Liver (tissue), 9 donors: ENCODE measurements around the gene EMID1. TPM values are rescaled to one million over a fixed set of nuclear protein-coding genes. Genes with fewer than 3 reads are reported as not detected.

Experiments
- DNase-seq: peaks from one replicate; pipeline ENCODE4 v3.0.0-alpha.2; 2017; ENCODE audit warnings: low spot score
- H3K27ac ChIP-seq, 2 donors: one replicate each; pipeline ENCODE4 v1.7.0; 2013; ENCODE audit warnings: inconsistent platforms in 2 of 2, low read length in 2 of 2, control low read depth in 1 of 2, low read depth in 1 of 2, mild to moderate bottlenecking in 1 of 2
- H3K27me3 ChIP-seq, 4 donors: one replicate each; pipeline versions ENCODE4 v1.6.1 to v1.7.0; 2013; ENCODE audit warnings: low read length in 3 of 4, inconsistent platforms in 1 of 4, mild to moderate bottlenecking in 1 of 4, moderate library complexity in 1 of 4; ENCODE audit not compliant: control insufficient read depth in 4 of 4, insufficient read depth in 4 of 4
- H3K36me3 ChIP-seq, 4 donors: one replicate each; pipeline versions ENCODE4 v1.6.1 to v1.7.0; 2013; ENCODE audit warnings: low read length in 3 of 4, mild to moderate bottlenecking in 3 of 4, low read depth in 1 of 4, moderate library complexity in 1 of 4; ENCODE audit not compliant: control insufficient read depth in 4 of 4, insufficient read depth in 3 of 4
- H3K4me1 ChIP-seq, 4 donors: one replicate each; pipeline versions ENCODE4 v1.6.1 to v1.7.0; 2013; ENCODE audit warnings: low read length in 3 of 4, mild to moderate bottlenecking in 3 of 4, moderate library complexity in 1 of 4; ENCODE audit not compliant: control insufficient read depth in 4 of 4, insufficient read depth in 4 of 4
- H3K4me3 ChIP-seq, 3 donors: one replicate each; pipeline versions ENCODE4 v1.6.1 to v1.7.0; 2013; ENCODE audit warnings: low read length in 3 of 3, control low read depth in 1 of 3, low read depth in 1 of 3, mild to moderate bottlenecking in 1 of 3
- H3K9ac ChIP-seq, 2 donors: one replicate each; pipeline ENCODE4 v1.7.0; 2013; ENCODE audit warnings: low read length in 2 of 2, mild to moderate bottlenecking in 2 of 2, moderate library complexity in 2 of 2, control low read depth in 1 of 2, low read depth in 1 of 2
- H3K9me3 ChIP-seq, 4 donors: one replicate each; pipeline versions ENCODE4 v1.6.1 to v1.7.0; 2013; ENCODE audit warnings: low read length in 3 of 4; ENCODE audit not compliant: control insufficient read depth in 4 of 4
- EGR1 ChIP-seq, 2 donors: IDR thresholded peaks; 2 replicates each; pipeline ENCODE4 v1.6.1; 2016 to 2018; ENCODE audit warnings: antibody characterized with exemption in 2 of 2, low read depth in 2 of 2
- GABPA ChIP-seq, 2 donors: IDR thresholded peaks in 1 of 2; conservative IDR thresholded peaks in 1 of 2; 2 replicates each; pipeline ENCODE4 v1.6.1; 2016; ENCODE audit warnings: antibody characterized with exemption in 2 of 2, mild to moderate bottlenecking in 1 of 2, moderate library complexity in 1 of 2
- HNF4A ChIP-seq, 2 donors: conservative IDR thresholded peaks; 2 replicates each; pipeline ENCODE4 v1.6.1; 2016; ENCODE audit warnings: antibody characterized with exemption in 2 of 2, mild to moderate bottlenecking in 2 of 2
- JUND ChIP-seq, 2 donors: IDR thresholded peaks; 2 replicates each; pipeline ENCODE4 v1.6.1; 2016; ENCODE audit warnings: antibody characterized with exemption in 2 of 2
- MAX ChIP-seq: IDR thresholded peaks from 2 replicates; pipeline ENCODE4 v1.6.1; 2016; ENCODE audit warnings: antibody characterized with exemption
- NR2F2 ChIP-seq: IDR thresholded peaks from 2 replicates; pipeline ENCODE4 v1.6.1; 2016; ENCODE audit warnings: antibody characterized with exemption
- RAD21 ChIP-seq, 2 donors: IDR thresholded peaks; 2 replicates each; pipeline ENCODE4 v1.6.1; 2016; ENCODE audit warnings: antibody characterized with exemption in 2 of 2, mild to moderate bottlenecking in 2 of 2
- REST ChIP-seq: IDR thresholded peaks from 2 replicates; pipeline ENCODE4 v1.6.1; 2016; ENCODE audit warnings: antibody characterized with exemption, mild to moderate bottlenecking
- RXRA ChIP-seq, 2 donors: IDR thresholded peaks; 2 replicates each; pipeline ENCODE4 v1.6.1; 2017 to 2018; ENCODE audit warnings: antibody characterized with exemption in 2 of 2, mild to moderate bottlenecking in 1 of 2
- SP1 ChIP-seq: IDR thresholded peaks from 2 replicates; pipeline ENCODE4 v1.6.1; 2018; ENCODE audit warnings: antibody characterized with exemption, mild to moderate bottlenecking
- YY1 ChIP-seq: IDR thresholded peaks from 2 replicates; pipeline ENCODE4 v1.6.1; 2016; ENCODE audit warnings: antibody characterized with exemption, mild to moderate bottlenecking
- WGBS: extraction: QIAGEN DNeasy Blood & Tissue Kit; methylation state at CpG from one replicate; pipeline ENCODE4 v1.1.7; 2013; 5-methylcytosine and 5-hydroxymethylcytosine counted together
- polyA plus RNA-seq, 2 donors: library from polyadenylated mRNA; stranded (reverse) in 1 of 2; unstranded in 1 of 2; fragments of 200-250 nt in 1 of 2; fragments of >200 nt in 1 of 2; fragmentation: Nextera tagmentation in 1 of 2; extraction: Ambion mirVana in 1 of 2; gene quantifications; one replicate each; pipeline versions ENCODE4 v1.2.1 to v1.2.3, GENCODE V29; 2013 to 2015
- total RNA-seq, 2 donors: library from RNA; depleted of rRNA; stranded (reverse); fragments of >200 nt; gene quantifications; one replicate each; pipeline ENCODE4 v1.2.3, GENCODE V29; 2014
- TF ChIP-seq, protein P1 (sequence below): fragments of 150-350 bp; IDR thresholded peaks from 2 replicates; pipeline ENCODE4 v1.5.1; 2017; ENCODE audit warnings: improper control_type of control experiment, low read depth, low read length; ENCODE audit not compliant: missing input control
- TF ChIP-seq, protein P2 (sequence below): IDR thresholded peaks from 2 replicates; pipeline ENCODE4 v1.6.1; 2016; ENCODE audit warnings: antibody characterized with exemption
- donor health status: healthy.
- donor health status: healthy.
- donor health status: healthy.
- donor health status: healthy.
- donor health status: healthy.

EMID1 gene
- total and polyA plus RNA-seq, 4 donors = 0.89 to 8.9 (median 2.1) TPM

- TF ChIP-seq RXRA (IDR thresholded peaks at IDR 0.05) (peak in 1 of 2 donors; percentile 31), GABPA (IDR thresholded peaks at IDR 0.05 in 1 of 2, conservative IDR thresholded peaks at IDR 0.05 in 1 of 2) (no peak), NR2F2 (peak; percentile 61), HNF4A (conservative IDR thresholded peaks at IDR 0.05) (no peak), RAD21 (IDR thresholded peaks at IDR 0.05) (peak; percentile 76 to 80), JUND (IDR thresholded peaks at IDR 0.05) (no peak), YY1 (peak; percentile 73), MAX (no peak), SP1 (peak; percentile 36)
- TF ChIP-seq, protein P1, sequence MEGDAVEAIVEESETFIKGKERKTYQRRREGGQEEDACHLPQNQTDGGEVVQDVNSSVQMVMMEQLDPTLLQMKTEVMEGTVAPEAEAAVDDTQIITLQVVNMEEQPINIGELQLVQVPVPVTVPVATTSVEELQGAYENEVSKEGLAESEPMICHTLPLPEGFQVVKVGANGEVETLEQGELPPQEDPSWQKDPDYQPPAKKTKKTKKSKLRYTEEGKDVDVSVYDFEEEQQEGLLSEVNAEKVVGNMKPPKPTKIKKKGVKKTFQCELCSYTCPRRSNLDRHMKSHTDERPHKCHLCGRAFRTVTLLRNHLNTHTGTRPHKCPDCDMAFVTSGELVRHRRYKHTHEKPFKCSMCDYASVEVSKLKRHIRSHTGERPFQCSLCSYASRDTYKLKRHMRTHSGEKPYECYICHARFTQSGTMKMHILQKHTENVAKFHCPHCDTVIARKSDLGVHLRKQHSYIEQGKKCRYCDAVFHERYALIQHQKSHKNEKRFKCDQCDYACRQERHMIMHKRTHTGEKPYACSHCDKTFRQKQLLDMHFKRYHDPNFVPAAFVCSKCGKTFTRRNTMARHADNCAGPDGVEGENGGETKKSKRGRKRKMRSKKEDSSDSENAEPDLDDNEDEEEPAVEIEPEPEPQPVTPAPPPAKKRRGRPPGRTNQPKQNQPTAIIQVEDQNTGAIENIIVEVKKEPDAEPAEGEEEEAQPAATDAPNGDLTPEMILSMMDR = peak; percentile 67
- H3K4me1 ChIP-seq = peaks cover 19 to 63% (median 38%) of the 10 kb centered on the region in 4 donors
- peak within 1 kb of the TSS in 1 of 2 donors; percentile 68 for H3K9ac ChIP-seq
- peak within 1 kb of the TSS; percentile 61 to 89 (median 75) for H3K4me3 ChIP-seq
- no peaks in the 10 kb centered on the region for H3K9me3 ChIP-seq
- no peaks in the 10 kb centered on the region for H3K36me3 ChIP-seq
- no peaks in the 10 kb centered on the region for H3K27me3 ChIP-seq
- peak; percentile 83 for DNase-seq
- peak within 1 kb of the TSS in 1 of 2 donors; percentile 67 for H3K27ac ChIP-seq
- under 1% methylated on average over 40 of the region's 40 CpGs for WGBS
Observed at GRCh38 chr22:29306175-29306834, 100.6 kb downstream of the EMID1 start, which contains the start of gene GAS2L1. GAS2L1 (plus strand) TSS chr22:29306650; CDS start chr22:29308106, 1,456 bp downstream.

- Histone ChIP-seq H3K9ac (peak overlapping the region in 1 of 2 donors; percentile 68), H3K4me1 (peaks cover 21 to 62% (median 34%) of the 10 kb centered on the region in 4 donors), H3K36me3 (no peaks in the 10 kb centered on the region), H3K27me3 (no peaks in the 10 kb centered on the region), H3K9me3 (no peaks in the 10 kb centered on the region), H3K4me3 (peak overlapping the region; percentile 61 to 89 (median 75)), H3K27ac (peak overlapping the region in 1 of 2 donors; percentile 67)
- DNase-seq = peak; percentile 73
- TF ChIP-seq HNF4A (conservative IDR thresholded peaks at IDR 0.05) = no peak
- TF ChIP-seq REST = no peak
- TF ChIP-seq, protein P2, sequence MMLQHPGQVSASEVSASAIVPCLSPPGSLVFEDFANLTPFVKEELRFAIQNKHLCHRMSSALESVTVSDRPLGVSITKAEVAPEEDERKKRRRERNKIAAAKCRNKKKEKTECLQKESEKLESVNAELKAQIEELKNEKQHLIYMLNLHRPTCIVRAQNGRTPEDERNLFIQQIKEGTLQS = no peak
- no peak for TF ChIP-seq EGR1 (IDR thresholded peaks at IDR 0.05; ENCODE audit: low read depth in 2 of 2)
- 6% methylated on average over 83 of the region's 83 CpGs for WGBS
Observed at GRCh38 chr22:29306835-29307595, 101.3 kb downstream of the EMID1 start.
